MCF 10A (cell line): Measurements from ENCODE around the gene GPS1. TPM values are rescaled to one million over a fixed set of nuclear protein-coding genes. Genes with fewer than 3 reads are reported as not detected.

Experiments
- BruUV-seq: library from RNA; stranded (reverse); fragments of 400-500 nt; replicated peaks from 2 replicates; lab custom pipeline; 2021; lab: Mats Ljungman, UMichigan
- CTCF ChIA-PET: fragments of 300-600 bp; sonication (Branson Sonifier 250); formaldehyde crosslinking; extraction: SDS; loops from one replicate; lab custom pipeline; 2021; ENCODE audit warnings: antibody characterized with exemption, inconsistent platforms; lab: Yijun Ruan, JAX
- POLR2A ChIA-PET: fragments of 300-600, 350-650 bp; sonication (Branson Sonifier 250); formaldehyde crosslinking; extraction: SDS; loops from one replicate; lab custom pipeline; 2020; ENCODE audit warnings: antibody characterized with exemption, inconsistent platforms; lab: Yijun Ruan, JAX
- DNase-seq: peaks from one replicate; pipeline ENCODE4 v3.0.0-alpha.2; 2018; ENCODE audit not compliant: unreplicated experiment
- H3K27ac Mint-ChIP-seq: one replicate; pipeline ENCODE4 v1.8.0; 2022; ENCODE audit warnings: mild to moderate bottlenecking, low read depth, mixed read lengths; ENCODE audit not compliant: unreplicated experiment
- H3K27me3 Mint-ChIP-seq: one replicate; pipeline ENCODE4 v1.8.0; 2022; ENCODE audit warnings: mixed read lengths; ENCODE audit not compliant: insufficient read depth, unreplicated experiment
- H3K36me3 Mint-ChIP-seq: one replicate; pipeline ENCODE4 v1.8.0; 2022; ENCODE audit warnings: mild to moderate bottlenecking, moderate library complexity, mixed read lengths; ENCODE audit not compliant: insufficient read depth, unreplicated experiment
- H3K4me1 Mint-ChIP-seq: one replicate; pipeline ENCODE4 v1.8.0; 2022; ENCODE audit warnings: mixed read lengths; ENCODE audit not compliant: insufficient read depth, unreplicated experiment
- H3K4me3 Mint-ChIP-seq: one replicate; pipeline ENCODE4 v1.8.0; 2022; ENCODE audit warnings: mild to moderate bottlenecking, moderate library complexity, mixed read lengths; ENCODE audit not compliant: unreplicated experiment
- H3K9me3 Mint-ChIP-seq: one replicate; pipeline ENCODE4 v1.8.0; 2022; ENCODE audit warnings: mixed read lengths; ENCODE audit not compliant: unreplicated experiment
- CTCF ChIP-seq: fragments of 200-600 bp; IDR thresholded peaks from one replicate; pipeline ENCODE4 v1.8.0; 2022; ENCODE audit warnings: antibody characterized with exemption, mild to moderate bottlenecking; ENCODE audit not compliant: unreplicated experiment
- intact Hi-C: fragments of 100-400 bp; cut with micrococcal nuclease; formaldehyde crosslinking; loops from 2 replicates; pipeline ENCODE4 v1.14.1; 2022
- total RNA-seq: library from RNA; stranded (reverse); gene quantifications from 2 replicates; pipeline ENCODE4 v1.2.3, GENCODE V29; 2022

Gene GPS1
- total RNA-seq, 1 experiment from 2014 or later = 100 TPM

DNA sequence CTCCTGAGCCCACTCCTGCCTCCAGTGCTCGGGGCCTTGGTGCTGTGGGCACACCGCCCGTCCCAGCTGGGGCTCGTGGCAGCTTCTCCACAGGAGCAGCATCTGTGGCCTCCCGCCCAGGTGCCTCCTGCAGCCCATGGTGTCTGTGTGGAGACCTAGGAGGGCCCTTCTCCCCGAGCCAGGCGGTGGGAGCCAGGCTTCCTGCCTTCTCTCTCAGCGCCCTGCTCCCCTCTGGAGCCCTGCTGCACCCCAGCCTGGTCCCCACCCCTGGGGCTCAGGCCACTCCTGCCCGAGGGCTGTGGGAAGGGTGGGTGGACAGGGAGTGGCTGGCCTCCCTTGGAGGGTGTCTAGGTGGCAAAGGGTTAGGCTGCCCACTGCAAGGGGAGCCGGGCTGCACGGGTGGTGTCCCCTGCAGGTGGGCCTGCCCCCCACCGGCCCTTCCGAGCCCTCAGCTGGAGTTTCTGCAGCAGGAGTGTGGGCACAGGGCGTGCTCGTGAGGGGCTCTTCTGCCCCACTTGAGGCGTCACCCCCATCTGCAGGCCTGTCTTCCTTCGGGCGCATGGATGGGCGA lies 40.0 kb upstream of the GPS1 start:
- peaks cover 18% of the 10 kb centered on the region for H3K36me3 Mint-ChIP-seq
- H3K27ac Mint-ChIP-seq = no peak overlapping the region
- peaks cover 4% of the 10 kb centered on the region for H3K4me1 Mint-ChIP-seq
- CTCF ChIA-PET = interaction anchor here (1.4 to 2.3 kb wide), 2 partner anchors 51 to 52 kb away, joined by 5 to 8 read pairs; partner anchors contain the start of gene NOTUM
- no peak overlapping the region for H3K4me3 Mint-ChIP-seq
- BruUV-seq = no TSS peak
- POLR2A ChIA-PET = interaction anchor here (0.7 kb wide), 1 partner anchor 9 kb away, joined by 4 read pairs; no protein-coding TSS in a partner anchor
- no peak for TF ChIP-seq CTCF
- intact Hi-C loops = no loop called here
- no peak for DNase-seq
- no peaks in the 10 kb centered on the region for H3K27me3 Mint-ChIP-seq
- H3K9me3 Mint-ChIP-seq = no peaks in the 10 kb centered on the region

- BruUV-seq = no TSS peak
- ChIA-PET POLR2A (no interaction called here), CTCF (interaction anchor here (2.3 kb wide), 1 partner anchor 53 kb away, joined by 8 read pairs; no protein-coding TSS in a partner anchor)
- DNase-seq = no peak
- Mint-ChIP-seq H3K27me3 (no peaks in the 10 kb centered on the region), H3K36me3 (peaks cover 18% of the 10 kb centered on the region), H3K9me3 (no peaks in the 10 kb centered on the region), H3K27ac (no peak overlapping the region), H3K4me3 (no peak overlapping the region), H3K4me1 (peaks cover 4% of the 10 kb centered on the region)
- intact Hi-C loops = no loop called here
- TF ChIP-seq CTCF = no peak
Measured at GRCh38 chr17:82012261-82012639, 39.4 kb upstream of the GPS1 start.

GRCh38 chr17:82012640-82013295 lies 38.9 kb upstream of the GPS1 start:
- no peak for TF ChIP-seq CTCF
- no peak overlapping the region for H3K4me3 Mint-ChIP-seq
- H3K36me3 Mint-ChIP-seq = peaks cover 18% of the 10 kb centered on the region
- H3K27me3 Mint-ChIP-seq = no peaks in the 10 kb centered on the region
- H3K4me1 Mint-ChIP-seq = peaks cover 4% of the 10 kb centered on the region
- H3K27ac Mint-ChIP-seq = no peak overlapping the region
- CTCF ChIA-PET = interaction anchor here (0.9 kb wide), 1 partner anchor 24 kb away, joined by 4 read pairs; no protein-coding TSS in a partner anchor
- POLR2A ChIA-PET = no interaction called here
- no peak for DNase-seq
- no peaks in the 10 kb centered on the region for H3K9me3 Mint-ChIP-seq
- BruUV-seq = no TSS peak
- intact Hi-C loops = no loop called here

DNA sequence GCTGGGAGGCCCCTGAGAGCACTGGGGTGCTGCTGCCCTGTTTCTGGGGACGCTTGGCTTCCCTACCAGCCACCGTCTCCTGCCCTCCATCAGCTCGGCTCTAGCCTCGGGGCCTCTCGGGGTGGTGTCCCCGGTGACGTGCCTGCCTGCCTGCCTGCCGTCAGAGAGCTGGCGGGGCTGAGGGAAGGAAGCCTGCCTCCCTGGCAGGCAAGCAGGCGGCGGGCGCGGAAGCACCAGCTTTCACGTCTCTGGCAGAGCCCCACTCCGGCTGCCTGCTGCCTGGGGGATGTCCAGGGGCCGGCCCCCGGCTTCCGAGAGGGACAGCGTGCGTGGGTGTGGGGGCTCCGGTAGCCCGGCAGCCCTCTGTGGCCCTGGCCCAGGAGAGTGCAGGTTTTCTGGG lies 38.4 kb upstream of the GPS1 start:
- no peaks in the 10 kb centered on the region for H3K4me1 Mint-ChIP-seq
- intact Hi-C loops = no loop called here
- BruUV-seq = no TSS peak
- no peak overlapping the region for H3K4me3 Mint-ChIP-seq
- DNase-seq = no peak
- H3K27ac Mint-ChIP-seq = no peak overlapping the region
- TF ChIP-seq CTCF = no peak
- H3K27me3 Mint-ChIP-seq = no peaks in the 10 kb centered on the region
- H3K36me3 Mint-ChIP-seq = peaks cover 12% of the 10 kb centered on the region
- POLR2A ChIA-PET = no interaction called here
- H3K9me3 Mint-ChIP-seq = no peaks in the 10 kb centered on the region
- CTCF ChIA-PET = interaction anchor here (0.9 kb wide), 1 partner anchor 23 kb away, joined by 4 read pairs; no protein-coding TSS in a partner anchor
